Keratinocyte (primary cell): ENCODE results near the gene DAB1. TPM values are rescaled to one million over a fixed set of nuclear protein-coding genes. Genes with fewer than 3 reads are reported as not detected.

Experiments
- DNase-seq: peaks from one replicate; pipeline ENCODE4 v3.0.0-alpha.2; 2011; ENCODE audit warnings: low read depth, missing footprints, low spot score
- FAIRE-seq: peaks from 2 replicates; lab custom pipeline; 2011; peaks lifted over from hg19 to GRCh38; lab: Jason Lieb, UNC
- H2AFZ ChIP-seq: 2 replicates; pipeline ENCODE4 v1.6.0; 2012; ENCODE audit warnings: low read length, control low read depth, inconsistent platforms; ENCODE audit not compliant: control insufficient read depth
- H3K27ac ChIP-seq: 2 replicates; pipeline ENCODE4 v1.5.1; 2011; ENCODE audit warnings: low read length; ENCODE audit not compliant: control insufficient read depth, insufficient read depth
- H3K27me3 ChIP-seq: 3 replicates; pipeline ENCODE4 v1.6.0; 2011; ENCODE audit warnings: low read length; ENCODE audit not compliant: control insufficient read depth, insufficient read depth; ENCODE audit errors: extremely low read depth
- H3K36me3 ChIP-seq, 2 experiments: 2 replicates in 1 of 2; 3 replicates in 1 of 2; pipeline ENCODE4 v1.5.1; 2011; ENCODE audit warnings: low read length in 2 of 2, mild to moderate bottlenecking in 1 of 2; ENCODE audit not compliant: control insufficient read depth in 2 of 2, insufficient read depth in 2 of 2; ENCODE audit errors: extremely low read depth in 1 of 2
- H3K4me1 ChIP-seq: 3 replicates; pipeline ENCODE4 v1.5.1; 2011; ENCODE audit warnings: low read length; ENCODE audit not compliant: control insufficient read depth, insufficient read depth; ENCODE audit errors: extremely low read depth
- H3K4me2 ChIP-seq: 3 replicates; pipeline ENCODE4 v1.6.0; 2011; ENCODE audit warnings: low read depth, low read length; ENCODE audit not compliant: control insufficient read depth, insufficient read depth; ENCODE audit errors: extremely low read depth
- H3K4me3 ChIP-seq, 3 experiments: fragments of 200-600 bp in 1 of 3; sonication (generic) in 1 of 3; 2 replicates in 2 of 3; 3 replicates in 1 of 3; pipeline ENCODE4 v1.5.1; 2011 to 2016; ENCODE audit warnings: low read length in 3 of 3, mild to moderate bottlenecking in 3 of 3, control low read depth in 2 of 3, inconsistent platforms in 1 of 3, low read depth in 1 of 3, mixed read lengths in 1 of 3, mixed run types in 1 of 3, moderate library complexity in 1 of 3; ENCODE audit not compliant: control insufficient read depth in 2 of 3, insufficient read depth in 2 of 3; ENCODE audit errors: extremely low read depth in 1 of 3
- H3K79me2 ChIP-seq: 2 replicates; pipeline ENCODE4 v1.6.0; 2012; ENCODE audit warnings: low read length; ENCODE audit not compliant: control insufficient read depth, insufficient read depth
- H3K9ac ChIP-seq: 3 replicates; pipeline ENCODE4 v1.6.0; 2011; ENCODE audit warnings: low read length; ENCODE audit not compliant: control insufficient read depth, insufficient read depth; ENCODE audit errors: extremely low read depth
- H3K9me1 ChIP-seq: 3 replicates; pipeline ENCODE4 v1.6.0; 2011; ENCODE audit warnings: low read length; ENCODE audit not compliant: control insufficient read depth, insufficient read depth; ENCODE audit errors: extremely low read depth
- H3K9me3 ChIP-seq: 2 replicates; pipeline ENCODE4 v1.5.1; 2012; ENCODE audit warnings: low read depth, low read length; ENCODE audit not compliant: control insufficient read depth
- H4K20me1 ChIP-seq: 3 replicates; pipeline ENCODE4 v1.6.0; 2011; ENCODE audit warnings: low read length; ENCODE audit not compliant: control insufficient read depth, insufficient read depth; ENCODE audit errors: extremely low read depth
- EZH2 ChIP-seq: IDR thresholded peaks from one replicate; pipeline ENCODE4 v1.6.1; 2012; ENCODE audit warnings: inconsistent platforms, mild to moderate bottlenecking, low read length, moderate library complexity
- dilution Hi-C: fragments of 300-500 bp; cut with MboI; formaldehyde crosslinking; loops from one replicate; pipeline ENCODE4 v1.7.0; 2020; ENCODE audit warnings: low sequenced_read_pairs; ENCODE audit not compliant: extremely low pct_ligation_motif_present
- polyA plus RNA-seq, 5 experiments: library from polyadenylated mRNA; depleted of rRNA in 3 of 5; stranded (reverse) in 3 of 5; stranded (forward) in 1 of 5; unstranded in 1 of 5; fragments of >200 nt; gene quantifications; 1 replicate in 1 of 5; 2 replicates in 3 of 5; 3 replicates in 1 of 5; pipeline versions ENCODE4 v1.2.1 to v1.2.3, GENCODE V29; 2011 to 2012; ENCODE audit warnings: missing spikeins in 2 of 5, low read depth in 1 of 5, low replicate concordance in 1 of 5
- TF ChIP-seq, protein P1 (sequence below), 3 experiments: IDR thresholded peaks in 1 of 3; conservative IDR thresholded peaks in 1 of 3; optimal IDR thresholded peaks in 1 of 3; 2 replicates in 2 of 3; 3 replicates in 1 of 3; pipeline versions ENCODE3 to v1.5.1; 2011; ENCODE audit warnings: low read length in 3 of 3, mild to moderate bottlenecking in 3 of 3, moderate library complexity in 2 of 3, control low read depth in 1 of 3, inconsistent platforms in 1 of 3; ENCODE audit not compliant: insufficient read depth in 2 of 3; ENCODE audit errors: extremely low read depth in 1 of 3

Gene DAB1
- polyA plus RNA-seq, 1 donor (not counting 4 experiments of a cell fraction or from before 2014, with no cell fraction given) = 0.01 TPM

DNA sequence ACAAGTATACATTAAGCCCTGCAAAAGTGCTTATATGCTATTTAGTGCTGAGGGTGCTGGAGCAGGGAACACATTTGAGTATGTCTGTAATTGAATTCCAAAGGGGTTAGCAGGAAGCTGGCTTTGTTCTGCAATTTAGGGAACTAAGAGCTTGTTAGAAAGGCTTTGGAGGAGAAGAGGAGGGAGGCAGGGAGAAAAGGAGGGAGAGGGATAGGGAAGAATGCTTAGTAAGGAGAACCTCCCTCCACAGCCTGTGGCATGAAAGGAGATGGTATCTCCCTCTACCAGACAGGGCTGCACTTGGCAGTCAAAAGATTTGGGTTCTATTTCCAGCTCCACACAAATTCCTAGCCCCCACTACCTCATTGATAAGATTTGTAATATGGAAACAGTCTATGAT, 217.8 kb downstream of the DAB1 start:
- Histone ChIP-seq H3K9ac (no peak overlapping the region), H3K4me1 (no peaks in the 10 kb centered on the region), H4K20me1 (no peaks in the 10 kb centered on the region), H3K9me3 (no peaks in the 10 kb centered on the region), H3K4me3 (no peak overlapping the region), H3K36me3 (no peaks in the 10 kb centered on the region), H3K9me1 (no peaks in the 10 kb centered on the region), H3K27me3 (peaks cover 3% of the 10 kb centered on the region), H2AFZ (no peak overlapping the region), H3K27ac (no peak overlapping the region), H3K79me2 (no peaks in the 10 kb centered on the region), H3K4me2 (no peak overlapping the region)
- DNase-seq (no peak), FAIRE-seq (no peak)
- dilution Hi-C loops = no loop called here
- TF ChIP-seq, protein P1, sequence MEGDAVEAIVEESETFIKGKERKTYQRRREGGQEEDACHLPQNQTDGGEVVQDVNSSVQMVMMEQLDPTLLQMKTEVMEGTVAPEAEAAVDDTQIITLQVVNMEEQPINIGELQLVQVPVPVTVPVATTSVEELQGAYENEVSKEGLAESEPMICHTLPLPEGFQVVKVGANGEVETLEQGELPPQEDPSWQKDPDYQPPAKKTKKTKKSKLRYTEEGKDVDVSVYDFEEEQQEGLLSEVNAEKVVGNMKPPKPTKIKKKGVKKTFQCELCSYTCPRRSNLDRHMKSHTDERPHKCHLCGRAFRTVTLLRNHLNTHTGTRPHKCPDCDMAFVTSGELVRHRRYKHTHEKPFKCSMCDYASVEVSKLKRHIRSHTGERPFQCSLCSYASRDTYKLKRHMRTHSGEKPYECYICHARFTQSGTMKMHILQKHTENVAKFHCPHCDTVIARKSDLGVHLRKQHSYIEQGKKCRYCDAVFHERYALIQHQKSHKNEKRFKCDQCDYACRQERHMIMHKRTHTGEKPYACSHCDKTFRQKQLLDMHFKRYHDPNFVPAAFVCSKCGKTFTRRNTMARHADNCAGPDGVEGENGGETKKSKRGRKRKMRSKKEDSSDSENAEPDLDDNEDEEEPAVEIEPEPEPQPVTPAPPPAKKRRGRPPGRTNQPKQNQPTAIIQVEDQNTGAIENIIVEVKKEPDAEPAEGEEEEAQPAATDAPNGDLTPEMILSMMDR (optimal IDR thresholded peaks at IDR 0.05 in 1 of 3, IDR thresholded peaks at IDR 0.05 in 1 of 3, conservative IDR thresholded peaks at IDR 0.05 in 1 of 3; ENCODE audit: extremely low read depth in 1 of 3, insufficient read depth in 2 of 3, low read length in 3 of 3) = no peak
- TF ChIP-seq EZH2 = no peak

DNA sequence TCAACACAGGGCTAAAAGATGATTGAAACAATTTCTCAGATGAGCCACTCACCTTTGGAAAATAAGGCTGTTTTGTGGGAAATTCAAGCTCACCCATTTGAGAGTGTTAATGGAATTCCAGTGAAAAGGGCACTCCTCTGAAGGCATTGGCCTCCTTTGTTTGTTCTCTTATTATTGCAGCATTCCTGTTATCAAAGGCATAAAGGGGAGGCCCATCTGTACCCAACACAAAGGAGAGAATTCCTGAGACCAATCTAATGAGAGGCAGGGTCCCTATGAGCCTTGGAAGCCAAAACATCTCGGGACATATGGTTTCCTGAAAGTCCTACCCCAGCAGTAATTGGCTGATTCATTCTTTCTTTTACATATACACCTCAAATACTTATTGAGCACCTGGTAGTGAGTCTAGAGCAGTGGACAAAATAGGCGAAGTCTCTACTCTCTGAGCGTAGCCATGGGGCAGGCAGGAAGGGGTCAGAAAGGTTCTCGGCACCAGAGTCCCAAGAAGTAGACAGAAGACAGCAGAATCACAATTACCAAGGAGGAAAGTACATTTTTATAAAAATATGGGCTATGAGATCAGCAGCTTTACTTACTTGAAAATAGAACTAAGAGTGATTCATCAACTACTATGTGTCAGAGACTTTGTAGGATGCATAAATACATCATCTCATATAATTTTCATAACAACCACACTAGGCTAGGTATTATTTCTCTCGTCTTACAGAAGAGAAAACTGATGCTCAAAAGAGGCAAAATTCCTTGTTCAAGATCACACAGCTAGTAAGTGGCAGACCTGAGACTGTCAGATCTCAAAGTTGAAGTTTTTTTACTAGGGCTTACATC, 218.7 kb downstream of the DAB1 start:
- Histone ChIP-seq H3K4me3 (no peak overlapping the region), H4K20me1 (no peaks in the 10 kb centered on the region), H3K36me3 (no peaks in the 10 kb centered on the region), H3K27me3 (peaks cover 3% of the 10 kb centered on the region), H3K9me3 (no peaks in the 10 kb centered on the region), H3K4me1 (no peaks in the 10 kb centered on the region), H3K27ac (no peak overlapping the region), H3K79me2 (no peaks in the 10 kb centered on the region), H3K9ac (no peak overlapping the region), H2AFZ (no peak overlapping the region), H3K4me2 (no peak overlapping the region), H3K9me1 (no peaks in the 10 kb centered on the region)
- TF ChIP-seq, protein P1 (optimal IDR thresholded peaks at IDR 0.05 in 1 of 3, IDR thresholded peaks at IDR 0.05 in 1 of 3, conservative IDR thresholded peaks at IDR 0.05 in 1 of 3; ENCODE audit: extremely low read depth in 1 of 3, insufficient read depth in 2 of 3, low read length in 3 of 3) = no peak
- no peak for TF ChIP-seq EZH2
- dilution Hi-C loops = no loop called here
- no peak for DNase-seq
- FAIRE-seq = no peak
